HG03439 (cell line): Measurements from ENCODE around the gene CELF2.

ENCODE experiments used
- ATAC-seq: cut with Tn5 transposase; IDR thresholded peaks from one replicate; pipeline ENCODE4 v1.9.1; 2021; ENCODE audit warnings: mild to moderate bottlenecking, moderate library complexity; ENCODE audit not compliant: unreplicated experiment

CELF2 gene

GRCh38 chr10:11214407-11214806 is 196.7 kb downstream of the CELF2 start:
- ATAC-seq = no peak

DNA sequence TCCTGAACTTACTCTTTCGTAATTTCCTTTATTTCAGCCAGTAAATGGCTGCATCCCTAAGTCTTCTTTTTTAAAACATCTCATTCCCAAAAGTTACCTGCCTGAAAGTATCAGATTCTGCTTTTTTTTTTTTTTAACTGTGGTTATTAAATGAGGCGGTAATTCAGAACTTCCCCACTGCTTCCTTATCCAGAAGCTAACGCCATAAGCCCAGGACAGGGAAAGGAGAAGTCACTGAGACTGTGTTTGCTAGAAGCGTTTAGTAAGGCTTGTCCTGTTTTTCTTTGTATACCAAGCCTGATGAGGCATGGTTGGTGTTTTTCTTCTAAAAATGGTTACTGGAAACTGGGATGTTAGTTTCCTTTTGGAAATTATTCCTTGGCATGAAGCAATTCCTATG is 197.8 kb downstream of the CELF2 start:
- no peak for ATAC-seq

DNA sequence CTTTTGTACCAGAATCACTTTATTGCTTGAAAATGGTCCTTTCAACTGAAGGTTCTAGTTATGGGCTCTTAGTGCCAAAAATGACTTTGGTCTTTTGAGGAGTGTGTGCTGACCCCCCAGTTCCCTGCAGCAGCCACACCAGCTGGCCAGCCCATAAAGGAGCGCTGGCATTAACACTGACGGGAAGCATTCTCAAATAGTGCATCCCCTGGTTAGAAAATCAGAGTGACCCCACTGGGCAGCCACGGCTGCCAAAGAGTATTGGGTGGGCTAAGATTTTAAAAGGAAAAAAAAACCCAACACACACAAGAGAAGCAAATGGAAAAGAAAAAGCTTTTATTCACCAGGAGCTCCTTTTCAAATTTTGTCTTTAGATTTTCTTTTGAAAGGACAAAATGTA is 199.8 kb downstream of the CELF2 start:
- ATAC-seq = no peak

- no peak for ATAC-seq
Observed at GRCh38 chr10:11218395-11218794, 200.7 kb downstream of the CELF2 start.

DNA sequence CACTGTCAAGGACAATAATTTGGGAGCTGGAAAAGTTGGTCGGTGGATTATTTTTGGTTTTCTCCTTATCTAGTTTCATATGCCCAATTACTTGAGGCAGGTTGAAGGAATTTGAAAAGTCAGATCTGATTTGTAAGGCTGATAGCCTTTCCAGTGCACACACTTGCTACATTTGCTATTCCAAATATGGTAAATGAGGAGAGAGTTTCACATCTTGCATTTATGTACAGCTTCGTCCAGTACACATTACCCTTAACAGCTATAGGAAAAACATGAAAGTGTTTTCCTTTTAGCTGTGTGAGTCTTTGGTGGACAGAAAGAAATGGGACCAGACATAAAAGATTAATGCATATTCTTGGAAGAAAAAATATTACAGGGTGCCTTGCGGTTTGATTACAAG is 201.8 kb downstream of the CELF2 start:
- ATAC-seq = no peak

GRCh38 chr10:11223081-11223480 is 205.4 kb downstream of the CELF2 start:
- no peak for ATAC-seq

DNA sequence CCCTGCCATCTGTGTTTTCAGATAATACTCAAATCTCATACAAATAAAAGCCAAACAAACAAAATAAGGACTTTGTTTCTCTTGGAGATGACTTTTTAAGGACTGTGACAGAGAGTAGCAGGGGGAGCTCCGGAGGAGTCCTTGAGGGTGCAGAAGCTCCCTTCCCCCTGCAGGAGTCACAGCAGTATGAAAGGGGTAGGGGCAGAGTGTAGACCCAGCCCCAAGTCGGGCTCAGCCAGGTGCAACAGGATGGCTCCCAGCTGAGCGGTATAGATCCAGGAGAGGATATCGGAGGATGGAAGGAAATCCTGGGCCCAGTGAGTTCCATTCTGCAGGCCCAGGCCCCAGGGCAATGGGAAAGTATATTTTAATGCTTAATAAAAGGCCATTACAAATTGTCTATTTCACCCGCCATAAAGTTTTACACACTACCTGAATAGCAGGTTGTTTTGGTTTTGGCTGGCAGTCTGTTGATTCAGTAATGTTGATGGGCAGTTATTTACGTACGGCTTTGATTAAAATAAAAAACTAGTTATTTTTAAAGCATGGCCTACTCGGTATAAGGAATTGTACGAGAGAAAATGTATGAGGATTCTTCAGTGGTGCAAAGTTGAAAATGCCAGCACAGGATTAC is 206.0 kb downstream of the CELF2 start:
- no peak for ATAC-seq

DNA sequence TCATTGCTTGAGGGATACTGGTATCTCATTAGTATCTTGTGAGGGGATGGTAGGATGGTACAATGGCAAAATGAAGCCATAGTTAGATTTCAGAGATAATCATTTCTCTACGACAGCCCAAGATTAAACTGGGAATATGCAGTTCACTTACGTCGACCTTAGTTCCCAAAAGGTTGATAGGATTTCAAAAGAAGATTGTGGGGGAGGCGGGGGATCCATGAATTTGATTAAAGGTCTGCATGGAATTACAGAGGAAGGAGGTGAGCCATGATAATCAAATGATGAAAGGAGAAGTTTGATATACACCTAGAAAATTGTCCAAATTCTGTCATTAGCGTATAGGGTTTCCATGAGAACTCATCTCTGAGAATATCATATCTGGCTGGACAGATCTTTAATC is 206.6 kb downstream of the CELF2 start:
- no peak for ATAC-seq

DNA sequence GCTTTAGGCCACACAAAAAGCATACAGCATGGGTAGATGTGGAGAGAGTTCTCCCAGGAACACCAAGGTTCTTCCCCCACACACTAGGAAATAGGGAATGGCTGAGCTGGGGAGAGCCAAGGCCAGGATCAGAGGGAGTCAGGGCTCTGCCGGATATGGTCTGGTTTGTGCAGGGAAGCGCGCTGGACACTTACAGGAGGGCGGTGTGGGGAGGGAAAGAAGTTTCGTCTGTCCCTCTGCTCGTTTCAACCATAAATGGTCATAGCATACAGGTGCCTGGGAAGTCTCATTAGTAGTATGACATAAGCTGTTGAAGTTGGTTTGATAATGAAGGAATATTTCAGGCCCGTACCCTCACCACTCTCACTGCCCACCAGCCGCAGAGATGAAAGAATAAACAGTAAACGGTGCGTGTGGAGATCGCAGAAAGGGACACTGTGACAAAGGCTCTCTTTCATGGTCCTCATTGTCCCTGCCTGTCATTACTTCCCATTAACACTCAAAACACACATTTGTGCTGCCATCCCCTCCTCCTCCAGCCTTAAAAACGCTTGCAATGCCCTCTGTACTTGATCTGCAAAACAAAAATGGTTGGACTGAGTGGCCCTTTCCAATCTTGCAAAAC is 207.2 kb downstream of the CELF2 start:
- no peak for ATAC-seq

- peak; percentile 42 for ATAC-seq
Observed at GRCh38 chr10:11225935-11226334, 208.3 kb downstream of the CELF2 start.

GRCh38 chr10:11227103-11227502 is 209.4 kb downstream of the CELF2 start:
- ATAC-seq = peak; percentile 31

DNA sequence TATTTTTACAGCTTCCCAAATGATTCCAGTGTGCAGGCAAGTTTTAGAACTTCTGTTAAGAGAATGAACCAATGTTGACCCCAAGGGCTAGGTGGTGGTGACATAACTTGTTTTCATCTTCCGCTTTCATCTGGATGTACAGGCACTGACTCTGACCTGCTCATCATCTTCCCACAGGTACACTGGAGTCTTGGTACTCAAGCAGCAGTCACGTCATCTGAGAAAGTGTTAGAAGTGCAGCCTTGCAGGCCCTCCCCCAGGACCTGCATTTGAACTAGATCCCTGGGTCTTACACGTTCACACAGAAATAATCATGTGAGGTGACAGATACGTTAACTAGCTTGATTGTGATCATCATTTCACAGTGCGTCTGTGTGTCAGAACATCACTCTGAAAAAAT is 212.2 kb downstream of the CELF2 start:
- no peak for ATAC-seq

DNA sequence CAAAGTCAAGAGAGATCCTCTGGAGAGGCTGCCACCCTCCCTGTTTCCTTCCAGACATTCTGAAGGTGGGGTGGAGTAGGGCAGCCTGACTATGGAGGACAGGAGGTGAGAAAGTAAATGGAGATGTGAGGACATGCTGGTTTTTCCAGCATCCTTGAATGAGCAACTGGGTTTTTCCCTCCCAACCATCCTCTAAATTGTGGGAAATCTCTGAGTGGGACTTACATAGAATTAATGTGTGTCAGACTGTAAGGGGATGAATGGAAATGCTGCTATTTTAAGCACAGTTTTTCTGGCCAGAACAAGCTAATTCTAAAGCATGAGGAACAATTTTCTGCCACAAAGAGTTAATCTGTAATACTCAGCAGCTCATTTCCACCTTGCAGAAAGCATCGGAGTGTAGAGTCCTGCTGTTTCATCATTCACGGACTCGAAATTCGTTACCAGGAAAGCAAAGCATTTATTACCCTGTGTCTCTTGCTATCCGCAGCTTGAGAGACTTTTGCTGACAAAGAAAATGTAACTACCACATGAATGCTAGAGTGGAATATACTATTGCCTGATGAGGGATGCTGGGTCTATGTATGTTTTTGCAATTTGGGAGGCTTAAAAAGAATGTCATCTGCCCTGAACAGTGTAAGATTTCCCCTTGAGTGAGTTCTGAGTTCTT is 213.0 kb downstream of the CELF2 start:
- ATAC-seq = no peak

DNA sequence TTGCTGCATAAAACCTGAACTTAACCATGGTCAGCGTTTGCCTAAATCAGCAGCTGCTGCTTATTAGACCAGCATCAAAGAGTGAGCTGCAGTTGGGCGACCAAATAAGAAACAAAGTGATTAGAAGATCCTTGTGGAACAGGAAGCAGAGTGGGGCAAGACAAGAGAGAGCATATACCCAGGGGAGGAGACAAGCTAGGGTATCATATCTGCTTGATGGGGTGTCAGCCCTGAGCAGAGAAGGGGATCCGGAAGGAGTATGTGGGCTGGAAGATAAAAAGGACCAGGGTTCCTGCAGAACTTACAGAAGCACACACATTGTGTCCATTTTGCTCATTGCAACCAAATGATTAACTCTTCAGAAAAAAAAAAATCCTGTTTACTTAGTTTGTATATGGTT is 213.6 kb downstream of the CELF2 start:
- no peak for ATAC-seq

GRCh38 chr10:11232222-11232961 is 214.7 kb downstream of the CELF2 start:
- no peak for ATAC-seq

DNA sequence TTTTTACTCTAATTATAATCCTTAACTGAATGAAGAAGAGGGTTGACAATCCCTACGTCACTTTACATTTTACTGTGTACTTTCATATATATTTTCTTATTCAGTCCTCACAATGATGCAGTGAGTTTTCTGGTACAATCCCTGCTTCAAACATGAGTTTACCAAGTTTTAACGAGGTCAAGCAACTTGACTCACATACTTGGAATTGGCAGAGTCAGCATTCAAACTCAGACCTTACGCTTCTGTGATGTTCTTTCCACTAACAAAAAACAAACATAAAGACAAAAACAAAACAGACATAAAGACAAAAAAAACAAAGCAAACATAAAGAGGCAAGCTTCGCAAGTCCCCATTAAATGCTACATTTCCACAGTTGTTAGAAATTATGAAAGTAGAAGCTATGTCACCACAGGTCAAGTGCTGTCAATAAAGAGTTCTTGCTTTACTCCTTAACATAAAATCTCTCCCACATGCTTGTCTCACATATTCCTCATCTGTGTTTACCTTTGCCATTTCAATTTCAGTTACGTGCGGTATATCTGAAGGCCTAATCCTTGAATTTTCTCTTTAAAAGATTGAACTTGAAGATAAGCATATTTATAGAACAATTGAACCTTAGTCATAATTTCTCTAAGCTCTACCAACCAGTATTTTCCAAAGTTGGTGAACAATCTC is 217.3 kb downstream of the CELF2 start:
- no peak for ATAC-seq

GRCh38 chr10:11235771-11236170 is 218.1 kb downstream of the CELF2 start:
- ATAC-seq = peak; percentile 28

DNA sequence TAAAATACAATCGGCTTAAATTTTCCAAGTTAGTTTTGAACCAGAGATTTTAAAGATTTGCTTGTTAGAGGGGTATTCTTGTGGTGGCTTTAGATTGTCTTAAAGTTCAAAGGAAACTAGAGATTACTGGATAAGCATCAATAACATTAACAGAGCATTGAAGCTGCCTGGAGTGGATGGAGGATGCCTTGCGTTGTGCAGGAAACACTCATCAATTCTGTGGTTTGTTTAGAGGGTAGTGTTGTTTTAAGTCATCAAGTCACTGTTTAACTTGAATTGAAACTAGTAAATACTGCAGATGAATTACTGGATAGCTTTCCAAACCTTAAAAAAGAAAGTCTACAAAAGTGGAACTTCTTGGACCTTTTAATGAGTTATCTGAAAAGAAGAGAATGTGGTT is 218.6 kb downstream of the CELF2 start:
- peak; percentile 46 for ATAC-seq

DNA sequence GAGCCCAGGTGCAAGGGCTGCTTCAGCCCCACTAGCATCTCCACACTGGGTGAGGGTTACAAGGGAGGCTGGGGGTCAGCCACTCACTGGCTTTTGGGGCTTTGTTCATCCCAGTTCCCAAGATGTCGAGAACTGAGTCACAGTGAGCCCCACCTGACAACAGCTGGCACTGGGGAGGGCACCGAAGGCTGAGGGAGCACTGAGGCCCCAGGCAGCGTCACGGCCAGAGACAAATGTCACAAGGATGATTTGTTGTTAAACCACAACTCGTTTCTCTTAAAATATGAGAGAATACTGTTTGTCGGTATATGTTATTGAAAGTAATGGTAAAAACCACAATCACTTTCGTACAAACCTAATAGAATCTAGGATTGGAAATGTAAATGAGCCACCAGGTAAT is 219.9 kb downstream of the CELF2 start:
- ATAC-seq = no peak

DNA sequence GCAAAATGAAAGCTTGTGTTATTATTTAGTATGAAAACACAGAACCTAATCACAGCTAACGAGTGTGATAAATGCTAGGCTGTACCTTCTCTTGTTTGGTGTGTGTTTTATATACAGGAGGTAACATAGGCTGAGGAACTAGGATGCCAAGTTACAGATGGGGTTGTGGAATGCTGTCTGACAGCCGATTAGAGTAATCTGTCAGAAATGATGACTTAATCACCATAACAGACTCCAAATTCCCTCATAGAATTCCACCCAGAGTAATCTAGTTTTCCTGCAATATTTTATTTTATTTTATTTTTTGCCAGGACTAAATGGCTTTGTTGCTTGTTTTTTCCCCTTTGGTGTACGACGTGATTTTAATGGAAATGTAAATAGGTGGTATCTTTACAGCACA is 221.2 kb downstream of the CELF2 start:
- ATAC-seq = no peak

- no peak for ATAC-seq
Observed at GRCh38 chr10:11240641-11241040, 223.0 kb downstream of the CELF2 start.
